Measurements from ENCODE around the gene TAF6L. TPM values are rescaled to one million over a fixed set of nuclear protein-coding genes. Genes with fewer than 3 reads are reported as not detected.

The TAF6L gene
- total and polyA plus RNA-seq, 2 of the 8 experiments (the other 6 are each of a cell fraction or from before 2014, with no cell fraction given), result 24.8 to 31.9 TPM

GRCh38 chr11:62791501-62792201, 20.5 kb downstream of the TAF6L start, which contains the start of gene TMEM223:
TMEM223 (minus strand) TSS chr11:62792006; CDS start chr11:62791994, 12 bp downstream.
- CTCF ChIA-PET (ENCODE audit: partially characterized antibody), result interaction anchor here (0.6 to 3.5 kb wide), 6 partner anchors 9 to 248 kb away, joined by 3 to 15 read pairs (median 3); no protein-coding TSS in a partner anchor
- WGBS, 2 experiments (ENCODE audit: extremely low coverage in 1 of 2, insufficient coverage in 1 of 2, insufficient read length in 1 of 2, insufficient replicate concordance in 2 of 2, low coverage in 1 of 2, low lambda C conversion rate in 2 of 2, missing lambda C conversion rate in 1 of 2), result 1% methylated on average over 45 of the region's 58 CpGs; no CpG with 5 or more reads in 1 of the 2 experiments
- H3K56ac ChIP-seq (replicated peaks; ENCODE audit: insufficient read length, low read depth, low read length), result peak within 1 kb of the TSS; percentile 70
- peaks cover 0 to 2% of the 10 kb centered on the region in 2 experiments for H4K20me1 ChIP-seq (replicated peaks in 1 of 2; ENCODE audit: control insufficient read depth in 1 of 2, insufficient read depth in 2 of 2, low read length in 2 of 2)
- peak within 1 kb of the TSS; percentile 76 for H2BK5ac ChIP-seq (ENCODE audit: low read depth, low read length)
- H3K18ac ChIP-seq (ENCODE audit: extremely low read depth, low read length), result peak within 1 kb of the TSS; percentile 98
- H3K27ac ChIP-seq (ENCODE audit: low read depth, low read length), result peak within 1 kb of the TSS; percentile 82
- POLR2A ChIA-PET (ENCODE audit: partially characterized antibody), result interaction anchor here (0.6 to 15.9 kb wide), 19 partner anchors 12 to 127 kb away, joined by 3 to 251 read pairs (median 6); partner anchors contain the start of genes C11orf98, CSKMT, HNRNPUL2 and NXF1
- H3K9me3 ChIP-seq (ENCODE audit: insufficient read depth in 2 of 2, low read depth in 1 of 2, low read length in 1 of 2), result no peaks in the 10 kb centered on the region
- no peak within 1 kb of the TSS for H3K23ac ChIP-seq (ENCODE audit: insufficient read length)
- H3K23me2 ChIP-seq (ENCODE audit: low read depth, low read length), result no peaks in the 10 kb centered on the region; the same call in 1 of the 2 replicates
- peak within 1 kb of the TSS; percentile 93 for H4K8ac ChIP-seq (ENCODE audit: extremely low read depth, insufficient read depth, low read length)
- H2BK15ac ChIP-seq (ENCODE audit: low read length), result no peak within 1 kb of the TSS
- no peak within 1 kb of the TSS for H2BK20ac ChIP-seq (ENCODE audit: low read length)
- peaks cover 0 to 33% of the 10 kb centered on the region in 2 experiments; a peak in 2 of 4 replicates for H3K79me2 ChIP-seq (ENCODE audit: control insufficient read depth in 1 of 2, insufficient read depth in 2 of 2, low read length in 2 of 2)
- H3K4me2 ChIP-seq (ENCODE audit: insufficient read depth in 1 of 2, low read depth in 2 of 2, low read length in 2 of 2), result peak within 1 kb of the TSS; percentile 76 to 85
- H3K4ac ChIP-seq (replicated peaks; ENCODE audit: insufficient read length, low read depth, low read length), result peak within 1 kb of the TSS; percentile 91
- H3K27me3 ChIP-seq (replicated peaks in 1 of 4; ENCODE audit: control insufficient read depth in 3 of 4, extremely low read depth in 1 of 4, insufficient read depth in 3 of 4, low read length in 3 of 4), result no peaks in the 10 kb centered on the region
- no peak within 1 kb of the TSS for H2AK5ac ChIP-seq (ENCODE audit: low read depth, low read length)
- peak within 1 kb of the TSS; percentile 67 to 94 (median 90) for H3K9ac ChIP-seq (replicated peaks in 1 of 4; ENCODE audit: extremely low read depth in 1 of 4, low read depth in 3 of 4, low read length in 3 of 4)
- no peak within 1 kb of the TSS for H2BK120ac ChIP-seq (replicated peaks; ENCODE audit: low read depth, low read length)
- peaks cover 0 to 7% (median 3%) of the 10 kb centered on the region in 4 experiments; a peak in 3 of 7 replicates for H3K4me1 ChIP-seq (replicated peaks in 1 of 4; ENCODE audit: control insufficient read depth in 3 of 4, insufficient read depth in 4 of 4, low read length in 3 of 4)
- H3K4me3 ChIP-seq (ENCODE audit: extremely low read depth in 1 of 4, insufficient read depth in 2 of 4, low read depth in 3 of 4, low read length in 4 of 4), result peak within 1 kb of the TSS; percentile 84 to 97 (median 91)
- FAIRE-seq (no peak), DNase-seq (ENCODE audit: low read depth in 1 of 2, low spot score in 2 of 2) (peak in 1 of 2 experiments; percentile 92)
- H4K5ac ChIP-seq (ENCODE audit: insufficient read length, low read depth, low read length), result peak within 1 kb of the TSS; percentile 98
- no peak within 1 kb of the TSS; the same call in 1 of the 2 replicates for H2AFZ ChIP-seq (ENCODE audit: low read length)
- H2BK12ac ChIP-seq (ENCODE audit: low read depth, low read length), result no peak within 1 kb of the TSS
- H3K14ac ChIP-seq (ENCODE audit: insufficient read length), result no peak within 1 kb of the TSS
- H3K79me1 ChIP-seq (ENCODE audit: low read depth, low read length), result peaks cover 7% of the 10 kb centered on the region; the same call in 1 of the 2 replicates
- peaks cover 14 to 38% (median 29%) of the 10 kb centered on the region in 4 experiments for H3K36me3 ChIP-seq (ENCODE audit: control insufficient read depth in 2 of 4, insufficient read depth in 4 of 4, low read length in 3 of 4)
- peak within 1 kb of the TSS; percentile 93 for H4K91ac ChIP-seq (replicated peaks; ENCODE audit: insufficient read length, low read length)
- TF ChIP-seq YY1 (IDR thresholded peaks at IDR 0.05; ENCODE audit: low read depth, low read length) (peak; percentile 90), CHD2 (IDR thresholded peaks at IDR 0.05; ENCODE audit: low read length) (no peak), KDM5A (IDR thresholded peaks at IDR 0.05; ENCODE audit: low read length) (peak; percentile 74; the same call in 1 of the 2 replicates), EP300 (IDR thresholded peaks at IDR 0.05; ENCODE audit: borderline replicate concordance in 1 of 2, low read depth in 2 of 2, low read length in 2 of 2) (no peak), KDM1A (IDR thresholded peaks at IDR 0.05; ENCODE audit: borderline replicate concordance, low read length) (no peak), TBP (IDR thresholded peaks at IDR 0.05; ENCODE audit: low read depth, low read length) (peak; percentile 55; the same call in 1 of the 2 replicates)
- TF ChIP-seq, protein P1, sequence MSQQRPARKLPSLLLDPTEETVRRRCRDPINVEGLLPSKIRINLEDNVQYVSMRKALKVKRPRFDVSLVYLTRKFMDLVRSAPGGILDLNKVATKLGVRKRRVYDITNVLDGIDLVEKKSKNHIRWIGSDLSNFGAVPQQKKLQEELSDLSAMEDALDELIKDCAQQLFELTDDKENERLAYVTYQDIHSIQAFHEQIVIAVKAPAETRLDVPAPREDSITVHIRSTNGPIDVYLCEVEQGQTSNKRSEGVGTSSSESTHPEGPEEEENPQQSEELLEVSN (IDR thresholded peaks at IDR 0.05), result peak; percentile 57; the same call in 1 of the 2 replicates

All from H1 (cell line).